K562 (cell line): Measurements from ENCODE around the gene RTL10. TPM values are rescaled to one million over a fixed set of nuclear protein-coding genes. Genes with fewer than 3 reads are reported as not detected.

Source experiments
- CHCHD3 ChIP-seq: fragments of 250-450 bp; sonication (Bioruptor Pico); IDR thresholded peaks from 2 replicates; pipeline ENCODE4 v2.1.2; 2022; ENCODE audit warnings: mild to moderate bottlenecking
- FOXA3 ChIP-seq, 2 experiments: fragments of 450-650 bp in 1 of 2; sonication (generic) in 1 of 2; formaldehyde crosslinking; IDR thresholded peaks in 1 of 2; conservative IDR thresholded peaks in 1 of 2; 2 replicates each; pipeline versions ENCODE4 v1.4.0 to v1.8.0; 2020 to 2022; ENCODE audit warnings: mild to moderate bottlenecking in 2 of 2, missing genetic modification reagents in 1 of 2
- HMGXB4 ChIP-seq: sonication (generic); formaldehyde crosslinking; IDR thresholded peaks from 2 replicates; pipeline ENCODE4 v1.8.1; 2023; ENCODE audit warnings: mild to moderate bottlenecking, missing genetic modification reagents
- HSF4 ChIP-seq: fragments of 250-450 bp; sonication (Bioruptor Pico); IDR thresholded peaks from 2 replicates; pipeline ENCODE4 v2.1.2; 2022; ENCODE audit warnings: mild to moderate bottlenecking, moderate library complexity, borderline replicate concordance
- NBN ChIP-seq: fragments of 450-650 bp; IDR thresholded peaks from 2 replicates; pipeline ENCODE4 v1.6.1; 2016; ENCODE audit warnings: low read depth, mild to moderate bottlenecking
- PHB ChIP-seq: fragments of 250-450 bp; sonication (Bioruptor Pico); IDR thresholded peaks from 2 replicates; pipeline ENCODE4 v1.5.0; 2021
- POLR2AphosphoS2 ChIP-seq: IDR thresholded peaks from 2 replicates; pipeline ENCODE4 v1.6.1; 2012; ENCODE audit warnings: low read length, improper control_type of control experiment
- SMAD2 ChIP-seq: fragments of 150-350 bp; IDR thresholded peaks from 2 replicates; pipeline ENCODE4 v1.6.1; 2014; ENCODE audit warnings: low read depth, mild to moderate bottlenecking, low read length
- TAL1 ChIP-seq: fragments of 450-650 bp; IDR thresholded peaks from 2 replicates; pipeline ENCODE4 v1.6.1; 2016; ENCODE audit warnings: mild to moderate bottlenecking
- TARDBP ChIP-seq: fragments of 450-650 bp; IDR thresholded peaks from 2 replicates; pipeline ENCODE4 v1.6.1; 2016
- ZNF609 ChIP-seq: sonication (generic); formaldehyde crosslinking; IDR thresholded peaks from 2 replicates; pipeline ENCODE4 v1.8.1; 2023; ENCODE audit warnings: missing genetic modification reagents, mild to moderate bottlenecking, borderline replicate concordance
- polyA plus RNA-seq, 8 experiments: library from polyadenylated mRNA; depleted of rRNA in 4 of 8; stranded (reverse) in 5 of 8; unstranded in 3 of 8; fragments of >200 nt; fragmentation: Nextera tagmentation in 2 of 8; fragmentation: Illumina TruSeq in 1 of 8; extraction: Ambion mirVana in 2 of 8; extraction: Trizol in 1 of 8; gene quantifications; 2 replicates each; pipeline versions ENCODE4 v1.2.1 to v1.2.3, GENCODE V29; 2011 to 2014; ENCODE audit warnings: inconsistent platforms in 1 of 8, missing spikeins in 1 of 8
- total RNA-seq, 7 experiments: library from RNA; depleted of rRNA in 6 of 7; stranded (reverse); fragments of >200 nt in 6 of 7; fragmentation: Illumina TruSeq in 2 of 7; extraction: Trizol in 2 of 7; gene quantifications; 2 replicates each; pipeline versions ENCODE4 v1.2.1 to v1.2.3, GENCODE V29; 2011 to 2021; ENCODE audit warnings: low replicate concordance in 1 of 7
- TF ChIP-seq, protein P1 (sequence below): fragments of 200-800 bp; sonication (Bioruptor generic); IDR thresholded peaks from 2 replicates; pipeline ENCODE4 v1.6.1; 2016; ENCODE audit warnings: missing genetic modification characterization, missing compliant biosample characterization

Gene RTL10
- total and polyA plus RNA-seq, 9 of the 15 experiments (the other 6 are each of a cell fraction or from before 2014, with no cell fraction given) = 19.8 to 75.5 (median 32.5) TPM

DNA sequence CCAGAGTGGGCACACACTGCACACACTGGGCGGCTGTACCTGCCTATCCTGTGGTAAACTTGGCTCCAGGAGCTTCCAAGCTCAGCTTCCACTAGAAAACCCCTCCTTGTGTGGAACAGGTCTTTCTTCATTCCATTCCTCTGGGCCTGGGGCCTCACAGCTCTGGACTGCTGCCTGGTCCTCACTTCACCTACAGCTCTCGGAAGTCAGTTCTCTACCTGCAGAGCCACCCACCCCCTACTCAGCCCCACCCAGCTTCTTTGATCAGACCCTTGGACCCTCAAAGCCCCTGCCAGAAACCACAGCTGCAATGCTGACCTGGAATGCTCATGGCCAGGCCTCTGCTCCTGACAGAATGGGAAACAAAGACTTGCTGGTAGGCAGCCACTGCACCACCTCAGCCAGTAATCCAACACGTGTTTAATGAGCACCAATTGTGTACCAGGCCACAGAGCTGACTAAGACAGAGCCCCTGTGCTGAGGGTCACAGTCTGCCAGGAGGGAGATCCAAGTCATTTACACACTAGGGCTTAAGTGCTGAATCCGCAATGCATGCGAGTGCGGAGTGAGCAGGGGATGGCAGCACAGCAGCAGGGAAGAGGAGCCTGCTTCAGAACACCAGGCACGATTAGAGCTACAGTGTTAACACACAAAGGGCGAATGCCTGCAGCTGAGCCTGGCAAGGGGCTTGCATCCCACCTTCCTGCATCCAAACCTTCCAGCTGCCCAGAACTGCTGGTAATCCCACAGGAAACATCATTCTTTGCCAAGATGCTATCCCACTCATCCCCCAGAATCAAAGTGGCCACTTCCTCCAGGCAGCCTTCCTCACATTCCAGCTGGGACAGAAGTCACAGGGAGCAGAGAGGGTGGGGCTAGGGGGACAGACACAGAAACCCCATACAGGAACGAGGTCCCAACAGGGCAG, 4.6 kb downstream of the RTL10 start (continued):
- TF ChIP-seq, protein P1, sequence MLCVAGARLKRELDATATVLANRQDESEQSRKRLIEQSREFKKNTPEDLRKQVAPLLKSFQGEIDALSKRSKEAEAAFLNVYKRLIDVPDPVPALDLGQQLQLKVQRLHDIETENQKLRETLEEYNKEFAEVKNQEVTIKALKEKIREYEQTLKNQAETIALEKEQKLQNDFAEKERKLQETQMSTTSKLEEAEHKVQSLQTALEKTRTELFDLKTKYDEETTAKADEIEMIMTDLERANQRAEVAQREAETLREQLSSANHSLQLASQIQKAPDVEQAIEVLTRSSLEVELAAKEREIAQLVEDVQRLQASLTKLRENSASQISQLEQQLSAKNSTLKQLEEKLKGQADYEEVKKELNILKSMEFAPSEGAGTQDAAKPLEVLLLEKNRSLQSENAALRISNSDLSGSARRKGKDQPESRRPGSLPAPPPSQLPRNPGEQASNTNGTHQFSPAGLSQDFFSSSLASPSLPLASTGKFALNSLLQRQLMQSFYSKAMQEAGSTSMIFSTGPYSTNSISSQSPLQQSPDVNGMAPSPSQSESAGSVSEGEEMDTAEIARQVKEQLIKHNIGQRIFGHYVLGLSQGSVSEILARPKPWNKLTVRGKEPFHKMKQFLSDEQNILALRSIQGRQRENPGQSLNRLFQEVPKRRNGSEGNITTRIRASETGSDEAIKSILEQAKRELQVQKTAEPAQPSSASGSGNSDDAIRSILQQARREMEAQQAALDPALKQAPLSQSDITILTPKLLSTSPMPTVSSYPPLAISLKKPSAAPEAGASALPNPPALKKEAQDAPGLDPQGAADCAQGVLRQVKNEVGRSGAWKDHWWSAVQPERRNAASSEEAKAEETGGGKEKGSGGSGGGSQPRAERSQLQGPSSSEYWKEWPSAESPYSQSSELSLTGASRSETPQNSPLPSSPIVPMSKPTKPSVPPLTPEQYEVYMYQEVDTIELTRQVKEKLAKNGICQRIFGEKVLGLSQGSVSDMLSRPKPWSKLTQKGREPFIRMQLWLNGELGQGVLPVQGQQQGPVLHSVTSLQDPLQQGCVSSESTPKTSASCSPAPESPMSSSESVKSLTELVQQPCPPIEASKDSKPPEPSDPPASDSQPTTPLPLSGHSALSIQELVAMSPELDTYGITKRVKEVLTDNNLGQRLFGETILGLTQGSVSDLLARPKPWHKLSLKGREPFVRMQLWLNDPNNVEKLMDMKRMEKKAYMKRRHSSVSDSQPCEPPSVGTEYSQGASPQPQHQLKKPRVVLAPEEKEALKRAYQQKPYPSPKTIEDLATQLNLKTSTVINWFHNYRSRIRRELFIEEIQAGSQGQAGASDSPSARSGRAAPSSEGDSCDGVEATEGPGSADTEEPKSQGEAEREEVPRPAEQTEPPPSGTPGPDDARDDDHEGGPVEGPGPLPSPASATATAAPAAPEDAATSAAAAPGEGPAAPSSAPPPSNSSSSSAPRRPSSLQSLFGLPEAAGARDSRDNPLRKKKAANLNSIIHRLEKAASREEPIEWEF (CRISPR knock-in tag) = no peak
- TF ChIP-seq HMGXB4 (CRISPR knock-in tag) (no peak), NBN (no peak), CHCHD3 (CRISPR knock-in tag) (no peak), TAL1 (no peak), HSF4 (CRISPR knock-in tag) (no peak), ZNF609 (CRISPR knock-in tag) (no peak), POLR2AphosphoS2 (peak; percentile 28; the same call in 1 of the 2 replicates), PHB (no peak), FOXA3 (CRISPR knock-in tag; conservative IDR thresholded peaks at IDR 0.05 in 1 of 2, IDR thresholded peaks at IDR 0.05 in 1 of 2) (no peak), TARDBP (no peak), SMAD2 (0 out of 2 replicates have a peak, but pooled peaks have one; percentile 50)
